Gastroesophageal sphincter (tissue), 4 donors: ENCODE measurements around the gene FAM50A. TPM values are rescaled to one million over a fixed set of nuclear protein-coding genes. Genes with fewer than 3 reads are reported as not detected.

Source experiments
- ATAC-seq: fragments of 150-250 bp; one replicate; pipeline ENCODE4 v1.9.1; 2016; ENCODE audit warnings: mild to moderate bottlenecking, moderate library complexity
- H3K27ac ChIP-seq, 4 donors: fragments of 200-600 bp; sonication (generic) in 3 of 4; 1 replicate in 3 of 4; 2 replicates in 1 of 4; pipeline ENCODE4 v1.5.1; 2016 to 2019
- H3K27me3 ChIP-seq: fragments of 200-600 bp; sonication (generic); one replicate; pipeline ENCODE4 v1.5.1; 2019
- H3K36me3 ChIP-seq, 2 donors: fragments of 200-600 bp; sonication (generic); one replicate each; pipeline ENCODE4 v1.5.1; 2019; ENCODE audit warnings: control low read depth in 1 of 2
- H3K4me1 ChIP-seq, 3 donors: fragments of 200-600 bp; sonication (generic); 1 replicate in 2 of 3; 2 replicates in 1 of 3; pipeline ENCODE4 v1.5.1; 2016 to 2019; ENCODE audit warnings: control low read depth in 2 of 3
- H3K4me3 ChIP-seq, 2 donors: fragments of 200-600 bp; sonication (generic); one replicate each; pipeline ENCODE4 v1.5.1; 2019; ENCODE audit warnings: mild to moderate bottlenecking in 1 of 2, moderate library complexity in 1 of 2
- H3K9me3 ChIP-seq, 3 donors: fragments of 200-600 bp; sonication (generic); one replicate each; pipeline ENCODE4 v1.5.1; 2017 to 2019; ENCODE audit warnings: control low read depth in 2 of 3
- CTCF ChIP-seq, 4 experiments: fragments of 200-600 bp in 2 of 4; fragments of 450-650 bp in 2 of 4; sonication (generic) in 1 of 4; IDR thresholded peaks; one replicate each; pipeline ENCODE4 v1.5.1; 2017 to 2019; ENCODE audit warnings: antibody characterized with exemption in 4 of 4, mild to moderate bottlenecking in 2 of 4, moderate library complexity in 2 of 4
- EP300 ChIP-seq: sonication (generic); formaldehyde crosslinking; IDR thresholded peaks from one replicate; pipeline ENCODE4 v1.6.1; 2017; ENCODE audit warnings: antibody characterized with exemption, mild to moderate bottlenecking
- POLR2A ChIP-seq, 2 donors: fragments of 450-650 bp; IDR thresholded peaks; one replicate each; pipeline ENCODE4 v1.6.1; 2017; ENCODE audit warnings: antibody characterized with exemption in 2 of 2, mild to moderate bottlenecking in 2 of 2, moderate library complexity in 1 of 2
- POLR2AphosphoS5 ChIP-seq: sonication (generic); formaldehyde crosslinking; IDR thresholded peaks from one replicate; pipeline ENCODE4 v1.6.1; 2017; ENCODE audit warnings: antibody characterized with exemption
- WGBS, 2 donors: methylation state at CpG; one replicate each; pipeline ENCODE4 v1.1.5; 2018; ENCODE audit warnings: low coverage in 1 of 2; 5-methylcytosine and 5-hydroxymethylcytosine counted together
- total RNA-seq, 4 donors: library from RNA; depleted of rRNA; stranded (reverse); fragments of >200 nt; gene quantifications; one replicate each; pipeline ENCODE4 v1.1.0, GENCODE V29; 2016

FAM50A gene
- total RNA-seq, 4 donors from 2014 or later, result 49.8 to 58.2 (median 53.4) TPM

- H3K36me3 ChIP-seq, result peaks cover 0 to 47% of the 10 kb centered on the region in 2 donors
- no peaks in the 10 kb centered on the region for H3K9me3 ChIP-seq
- no CpG with 5 or more reads among the region's 5 CpGs for WGBS, 2 donors
- TF ChIP-seq POLR2AphosphoS5 (no peak), POLR2A (IDR thresholded peaks at IDR 0.05) (no peak), CTCF (IDR thresholded peaks at IDR 0.05) (no peak), EP300 (no peak)
- ATAC-seq, result no peak
- no peaks in the 10 kb centered on the region for H3K27me3 ChIP-seq
- no peak overlapping the region for H3K4me3 ChIP-seq
- H3K27ac ChIP-seq, result no peak overlapping the region
- H3K4me1 ChIP-seq, result peaks cover 0 to 44% (median 0%) of the 10 kb centered on the region in 3 donors
Measured at GRCh38 chrX:154431341-154431740, 12.6 kb upstream of the FAM50A start.

GRCh38 chrX:154432210-154432609, 11.7 kb upstream of the FAM50A start:
- peaks cover 0 to 47% of the 10 kb centered on the region in 2 donors for H3K36me3 ChIP-seq
- H3K4me1 ChIP-seq, result peaks cover 0 to 40% (median 0%) of the 10 kb centered on the region in 3 donors
- no peak overlapping the region for H3K4me3 ChIP-seq
- H3K9me3 ChIP-seq, result no peaks in the 10 kb centered on the region
- no peak for ATAC-seq
- TF ChIP-seq CTCF (IDR thresholded peaks at IDR 0.05), result no peak
- no peak for TF ChIP-seq EP300
- no peak for TF ChIP-seq POLR2AphosphoS5
- TF ChIP-seq POLR2A (IDR thresholded peaks at IDR 0.05), result no peak
- WGBS, 2 donors, result 90% methylated on average over 2 of the region's 8 CpGs; no CpG with 5 or more reads in 1 of the 2 donors
- H3K27me3 ChIP-seq, result no peaks in the 10 kb centered on the region
- no peak overlapping the region for H3K27ac ChIP-seq

- Histone ChIP-seq H3K4me1 (peaks cover 0 to 41% (median 0%) of the 10 kb centered on the region in 3 donors), H3K4me3 (no peak overlapping the region), H3K27ac (no peak overlapping the region), H3K9me3 (no peaks in the 10 kb centered on the region), H3K27me3 (no peaks in the 10 kb centered on the region), H3K36me3 (peaks cover 0 to 47% of the 10 kb centered on the region in 2 donors)
- TF ChIP-seq EP300, result no peak
- no peak for TF ChIP-seq POLR2AphosphoS5
- no peak for TF ChIP-seq POLR2A (IDR thresholded peaks at IDR 0.05)
- no peak for TF ChIP-seq CTCF (IDR thresholded peaks at IDR 0.05)
- no peak for ATAC-seq
- WGBS, 2 donors, result 60 to 80% methylated on average over 1 of the region's 7 CpGs
Measured at GRCh38 chrX:154433605-154434004, 10.3 kb upstream of the FAM50A start.

- no peaks in the 10 kb centered on the region for H3K9me3 ChIP-seq
- H3K4me3 ChIP-seq, result no peak overlapping the region
- TF ChIP-seq CTCF (IDR thresholded peaks at IDR 0.05), result no peak
- TF ChIP-seq POLR2A (IDR thresholded peaks at IDR 0.05), result no peak
- no peak for TF ChIP-seq POLR2AphosphoS5
- no peak for TF ChIP-seq EP300
- peaks cover 0 to 47% of the 10 kb centered on the region in 2 donors for H3K36me3 ChIP-seq
- ATAC-seq, result no peak
- no peaks in the 10 kb centered on the region for H3K27me3 ChIP-seq
- H3K4me1 ChIP-seq, result peaks cover 0 to 44% (median 0%) of the 10 kb centered on the region in 3 donors
- no CpG with 5 or more reads among the region's 7 CpGs for WGBS, 2 donors
- no peak overlapping the region for H3K27ac ChIP-seq
Measured at GRCh38 chrX:154434394-154435168, 9.4 kb upstream of the FAM50A start.
